ENCODE measurements around the gene SRSF4. TPM values are rescaled to one million over a fixed set of nuclear protein-coding genes. Genes with fewer than 3 reads are reported as not detected.

The SRSF4 gene
- total and polyA plus RNA-seq, 9 of the 15 experiments (the other 6 are each of a cell fraction or from before 2014, with no cell fraction given), result 15.9 to 132 (median 82.0) TPM

DNA sequence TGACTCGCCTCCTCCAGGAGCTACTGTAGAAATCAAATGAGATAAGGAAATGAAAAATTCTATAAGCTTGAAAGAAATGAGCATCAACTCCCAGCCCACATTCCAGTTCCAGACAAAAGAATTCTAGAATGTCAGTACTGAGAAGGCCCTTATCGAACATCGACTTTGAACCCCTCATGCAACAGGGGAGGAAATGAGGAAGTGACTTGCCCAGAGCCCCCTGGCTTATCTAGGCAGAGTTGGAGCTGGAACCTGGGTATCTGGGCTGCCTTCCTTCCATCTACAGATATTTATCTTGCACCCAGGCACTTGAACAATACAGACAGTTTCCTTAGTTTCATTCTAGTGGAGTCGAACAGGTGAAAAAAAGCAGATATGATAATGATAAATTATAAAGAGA is 26.7 kb upstream of the SRSF4 start (continued):
- TF ChIP-seq, protein P1, sequence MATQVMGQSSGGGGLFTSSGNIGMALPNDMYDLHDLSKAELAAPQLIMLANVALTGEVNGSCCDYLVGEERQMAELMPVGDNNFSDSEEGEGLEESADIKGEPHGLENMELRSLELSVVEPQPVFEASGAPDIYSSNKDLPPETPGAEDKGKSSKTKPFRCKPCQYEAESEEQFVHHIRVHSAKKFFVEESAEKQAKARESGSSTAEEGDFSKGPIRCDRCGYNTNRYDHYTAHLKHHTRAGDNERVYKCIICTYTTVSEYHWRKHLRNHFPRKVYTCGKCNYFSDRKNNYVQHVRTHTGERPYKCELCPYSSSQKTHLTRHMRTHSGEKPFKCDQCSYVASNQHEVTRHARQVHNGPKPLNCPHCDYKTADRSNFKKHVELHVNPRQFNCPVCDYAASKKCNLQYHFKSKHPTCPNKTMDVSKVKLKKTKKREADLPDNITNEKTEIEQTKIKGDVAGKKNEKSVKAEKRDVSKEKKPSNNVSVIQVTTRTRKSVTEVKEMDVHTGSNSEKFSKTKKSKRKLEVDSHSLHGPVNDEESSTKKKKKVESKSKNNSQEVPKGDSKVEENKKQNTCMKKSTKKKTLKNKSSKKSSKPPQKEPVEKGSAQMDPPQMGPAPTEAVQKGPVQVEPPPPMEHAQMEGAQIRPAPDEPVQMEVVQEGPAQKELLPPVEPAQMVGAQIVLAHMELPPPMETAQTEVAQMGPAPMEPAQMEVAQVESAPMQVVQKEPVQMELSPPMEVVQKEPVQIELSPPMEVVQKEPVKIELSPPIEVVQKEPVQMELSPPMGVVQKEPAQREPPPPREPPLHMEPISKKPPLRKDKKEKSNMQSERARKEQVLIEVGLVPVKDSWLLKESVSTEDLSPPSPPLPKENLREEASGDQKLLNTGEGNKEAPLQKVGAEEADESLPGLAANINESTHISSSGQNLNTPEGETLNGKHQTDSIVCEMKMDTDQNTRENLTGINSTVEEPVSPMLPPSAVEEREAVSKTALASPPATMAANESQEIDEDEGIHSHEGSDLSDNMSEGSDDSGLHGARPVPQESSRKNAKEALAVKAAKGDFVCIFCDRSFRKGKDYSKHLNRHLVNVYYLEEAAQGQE (IDR thresholded peaks at IDR 0.05; ENCODE audit: borderline replicate concordance), result 0 out of 2 replicates have a peak, but pooled peaks have one; percentile 5
- TF ChIP-seq, protein P1 (CRISPR knock-in tag; IDR thresholded peaks at IDR 0.05; ENCODE audit: low read depth), result no peak
- TF ChIP-seq MTA1 (IDR thresholded peaks at IDR 0.05; ENCODE audit: borderline replicate concordance), result peak; percentile 71; the same call in 1 of the 2 replicates
- 0 out of 2 replicates have a peak, but pooled peaks have one; percentile 72 for TF ChIP-seq MTA3 (IDR thresholded peaks at IDR 0.05; ENCODE audit: borderline replicate concordance)
- no peak for TF ChIP-seq MAFK (IDR thresholded peaks at IDR 0.05; ENCODE audit: low read length)
- TF ChIP-seq STAT5B (CRISPR knock-in tag; IDR thresholded peaks at IDR 0.05), result no peak
- peak; percentile 90 for TF ChIP-seq SOX6 (IDR thresholded peaks at IDR 0.05)
- TF ChIP-seq SMARCB1 (IDR thresholded peaks at IDR 0.05; ENCODE audit: insufficient read length, low read depth), result no peak
- TF ChIP-seq BRCA1 (IDR thresholded peaks at IDR 0.05), result no peak
- TF ChIP-seq BRCA1 (CRISPR knock-in tag; IDR thresholded peaks at IDR 0.05), result no peak
- TF ChIP-seq, protein P2, sequence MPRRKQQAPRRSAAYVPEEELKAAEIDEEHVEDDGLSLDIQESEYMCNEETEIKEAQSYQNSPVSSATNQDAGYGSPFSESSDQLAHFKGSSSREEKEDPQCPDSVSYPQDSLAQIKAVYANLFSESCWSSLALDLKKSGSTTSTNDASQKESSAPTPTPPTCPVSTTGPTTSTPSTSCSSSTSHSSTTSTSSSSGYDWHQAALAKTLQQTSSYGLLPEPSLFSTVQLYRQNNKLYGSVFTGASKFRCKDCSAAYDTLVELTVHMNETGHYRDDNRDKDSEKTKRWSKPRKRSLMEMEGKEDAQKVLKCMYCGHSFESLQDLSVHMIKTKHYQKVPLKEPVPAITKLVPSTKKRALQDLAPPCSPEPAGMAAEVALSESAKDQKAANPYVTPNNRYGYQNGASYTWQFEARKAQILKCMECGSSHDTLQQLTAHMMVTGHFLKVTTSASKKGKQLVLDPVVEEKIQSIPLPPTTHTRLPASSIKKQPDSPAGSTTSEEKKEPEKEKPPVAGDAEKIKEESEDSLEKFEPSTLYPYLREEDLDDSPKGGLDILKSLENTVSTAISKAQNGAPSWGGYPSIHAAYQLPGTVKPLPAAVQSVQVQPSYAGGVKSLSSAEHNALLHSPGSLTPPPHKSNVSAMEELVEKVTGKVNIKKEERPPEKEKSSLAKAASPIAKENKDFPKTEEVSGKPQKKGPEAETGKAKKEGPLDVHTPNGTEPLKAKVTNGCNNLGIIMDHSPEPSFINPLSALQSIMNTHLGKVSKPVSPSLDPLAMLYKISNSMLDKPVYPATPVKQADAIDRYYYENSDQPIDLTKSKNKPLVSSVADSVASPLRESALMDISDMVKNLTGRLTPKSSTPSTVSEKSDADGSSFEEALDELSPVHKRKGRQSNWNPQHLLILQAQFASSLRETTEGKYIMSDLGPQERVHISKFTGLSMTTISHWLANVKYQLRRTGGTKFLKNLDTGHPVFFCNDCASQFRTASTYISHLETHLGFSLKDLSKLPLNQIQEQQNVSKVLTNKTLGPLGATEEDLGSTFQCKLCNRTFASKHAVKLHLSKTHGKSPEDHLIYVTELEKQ (CRISPR knock-in tag; IDR thresholded peaks at IDR 0.05), result no peak
- TF ChIP-seq, protein P3, sequence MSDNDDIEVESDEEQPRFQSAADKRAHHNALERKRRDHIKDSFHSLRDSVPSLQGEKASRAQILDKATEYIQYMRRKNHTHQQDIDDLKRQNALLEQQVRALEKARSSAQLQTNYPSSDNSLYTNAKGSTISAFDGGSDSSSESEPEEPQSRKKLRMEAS (CRISPR knock-in tag; IDR thresholded peaks at IDR 0.05), result no peak
- peak; percentile 66 for TF ChIP-seq CBFA2T3 (IDR thresholded peaks at IDR 0.05)
- TF ChIP-seq, protein P4, sequence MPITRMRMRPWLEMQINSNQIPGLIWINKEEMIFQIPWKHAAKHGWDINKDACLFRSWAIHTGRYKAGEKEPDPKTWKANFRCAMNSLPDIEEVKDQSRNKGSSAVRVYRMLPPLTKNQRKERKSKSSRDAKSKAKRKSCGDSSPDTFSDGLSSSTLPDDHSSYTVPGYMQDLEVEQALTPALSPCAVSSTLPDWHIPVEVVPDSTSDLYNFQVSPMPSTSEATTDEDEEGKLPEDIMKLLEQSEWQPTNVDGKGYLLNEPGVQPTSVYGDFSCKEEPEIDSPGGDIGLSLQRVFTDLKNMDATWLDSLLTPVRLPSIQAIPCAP (CRISPR knock-in tag; IDR thresholded peaks at IDR 0.05; ENCODE audit: borderline replicate concordance), result no peak
- TF ChIP-seq NCOA6 (IDR thresholded peaks at IDR 0.05), result no peak
- TF ChIP-seq MAFG (tag; conservative IDR thresholded peaks at IDR 0.05), result no peak
- no peak for TF ChIP-seq TAF9B (IDR thresholded peaks at IDR 0.05; ENCODE audit: partially characterized antibody)
- TF ChIP-seq RNF2 (IDR thresholded peaks at IDR 0.05), result no peak
- peak; percentile 84 for TF ChIP-seq SMARCE1 (IDR thresholded peaks at IDR 0.05)
- no peak for TF ChIP-seq SP1 (CRISPR knock-in tag; IDR thresholded peaks at IDR 0.05)

All from K562 (cell line).